Astrocyte of the cerebellum (primary cell): ENCODE results near the gene SH3RF3.
"Not testable (repeated sequence)": the region's sequence is repeated elsewhere in the genome, so short reads cannot be mapped to it uniquely, and the experiment has no call there.

Experiments
- DNase-seq: peaks from one replicate; pipeline ENCODE4 v3.0.0-alpha.2; 2011; ENCODE audit warnings: low read depth
- H3K4me3 ChIP-seq: 2 replicates; pipeline ENCODE4 v1.5.1; 2011; ENCODE audit warnings: mild to moderate bottlenecking, low read depth, low read length, moderate library complexity
- CTCF ChIP-seq: IDR thresholded peaks from 2 replicates; pipeline ENCODE4 v1.5.1; 2012; ENCODE audit warnings: low read length, low read depth, moderate library complexity, mild to moderate bottlenecking; ENCODE audit errors: missing control alignments
- in situ Hi-C: cut with HindIII; loops from 2 replicates; pipeline ENCODE4 v1.10.0; 2017; ENCODE audit warnings: low sequenced_read_pairs

The SH3RF3 gene

GRCh38 chr2:109533823-109534222, 404.8 kb downstream of the SH3RF3 start:
- DNase-seq, result no peak
- no peak overlapping the region for H3K4me3 ChIP-seq
- no peak for TF ChIP-seq CTCF
- in situ Hi-C loops, result no loop called here

DNA sequence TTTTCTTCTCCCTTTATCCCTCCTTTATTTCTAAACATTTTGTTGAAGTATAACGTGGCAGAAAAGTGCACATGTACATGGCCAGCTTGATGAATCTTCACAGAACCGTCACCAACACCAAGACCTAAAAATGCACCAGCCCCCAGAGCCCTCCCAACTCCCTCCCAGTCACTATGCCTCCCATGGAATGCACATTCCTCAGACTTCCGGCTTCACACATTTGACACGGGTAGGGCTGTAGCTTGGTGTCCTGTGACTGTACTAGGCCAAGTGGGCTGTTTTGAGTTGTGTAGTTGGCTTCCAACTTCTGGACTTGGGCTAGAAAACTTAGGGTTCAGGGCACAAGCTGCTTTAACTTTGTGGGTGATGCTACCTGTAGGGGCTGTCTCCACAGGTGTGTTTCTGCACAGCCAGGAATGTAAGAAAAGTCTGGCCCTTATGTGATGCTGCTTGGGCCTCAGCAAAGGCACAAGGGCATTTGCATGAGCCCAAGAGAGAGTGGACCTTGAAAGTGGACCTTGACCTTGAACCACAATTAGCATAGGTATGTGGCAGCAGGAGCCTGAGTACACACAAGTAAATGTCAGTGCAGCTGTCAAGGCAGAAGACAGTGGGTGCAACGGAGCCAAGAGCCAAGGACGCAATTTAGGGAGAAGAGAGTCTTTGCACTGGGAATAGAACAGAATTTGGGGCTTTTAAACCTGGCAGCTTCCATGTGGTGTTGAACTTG, 406.4 kb downstream of the SH3RF3 start:
- DNase-seq, result no peak
- H3K4me3 ChIP-seq, result no peak overlapping the region
- no peak for TF ChIP-seq CTCF
- in situ Hi-C loops, result no loop called here

DNA sequence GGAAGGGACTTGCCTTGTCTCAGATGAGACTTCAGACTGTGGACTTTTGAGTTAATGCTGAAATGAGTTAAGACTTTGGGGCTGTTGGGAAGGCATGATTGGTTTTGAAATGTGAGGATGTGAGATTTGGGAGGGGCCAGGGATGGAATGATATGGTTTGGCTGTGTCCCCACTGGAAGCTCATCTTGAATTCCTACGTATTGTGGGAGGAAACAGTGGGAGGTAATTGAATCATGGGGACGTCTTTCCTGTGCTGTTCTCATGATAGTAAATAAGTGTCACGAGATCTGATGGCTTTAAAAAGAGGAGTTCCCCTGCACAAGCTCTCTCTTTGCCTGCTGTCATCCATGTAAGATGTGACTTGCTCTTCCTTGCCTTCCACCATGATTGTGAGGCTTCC, 407.6 kb downstream of the SH3RF3 start:
- in situ Hi-C loops, H3K4me3 ChIP-seq: not testable (repeated sequence)
- DNase-seq, result peak; percentile 27

- in situ Hi-C loops, result no loop called here
- no peak for TF ChIP-seq CTCF
- no peak for DNase-seq
- H3K4me3 ChIP-seq, result no peak overlapping the region
These were observed 408.7 kb downstream of the SH3RF3 start for GRCh38 chr2:109537565-109538222.

- in situ Hi-C loops, result no loop called here
- TF ChIP-seq CTCF, result no peak
- no peak for DNase-seq
- H3K4me3 ChIP-seq, result no peak overlapping the region
These were observed 409.5 kb downstream of the SH3RF3 start for GRCh38 chr2:109538546-109538945.

DNA sequence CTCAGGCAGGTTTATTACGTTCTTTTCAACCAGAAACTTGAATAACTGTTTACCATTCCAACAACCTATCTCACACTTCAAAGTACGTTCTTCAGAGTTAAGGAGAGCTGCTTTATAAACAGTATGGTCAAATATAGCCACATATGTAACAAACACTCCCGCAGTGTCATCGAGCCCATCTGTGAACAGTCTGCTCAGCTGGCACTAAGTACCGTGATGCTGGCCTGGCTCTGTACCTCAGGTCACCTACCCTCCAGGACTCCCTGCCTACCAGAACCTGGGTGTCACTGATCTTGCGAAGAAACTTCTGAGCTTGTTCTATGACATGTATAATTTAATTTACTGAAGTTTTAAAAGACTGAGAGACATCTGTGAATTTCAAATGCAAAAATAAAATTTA, 413.4 kb downstream of the SH3RF3 start:
- TF ChIP-seq CTCF, result no peak
- in situ Hi-C loops, result loop anchor here (10.0 kb wide), 1 partner anchor 182 kb away; no protein-coding TSS in a partner anchor
- no peak for DNase-seq
- H3K4me3 ChIP-seq, result no peak overlapping the region
